ENCODE measurements around the gene FHOD3. TPM values are rescaled to one million over a fixed set of nuclear protein-coding genes. Genes with fewer than 3 reads are reported as not detected.

FHOD3 gene
- total and polyA plus RNA-seq, 2 of the 13 experiments (the other 11 are each of a cell fraction or from before 2014, with no cell fraction given), result 0.07 TPM; not detected in 1

- TF ChIP-seq ZNF256 (CRISPR knock-in tag; conservative IDR thresholded peaks at IDR 0.05) (no peak), SRY (CRISPR knock-in tag; IDR thresholded peaks at IDR 0.05) (no peak), KDM2A (CRISPR knock-in tag; IDR thresholded peaks at IDR 0.05; ENCODE audit: borderline replicate concordance, low read depth) (no peak), NR2F6 (IDR thresholded peaks at IDR 0.05) (no peak), NR2F6 (CRISPR knock-in tag; IDR thresholded peaks at IDR 0.05) (no peak), HINFP (CRISPR knock-in tag; IDR thresholded peaks at IDR 0.05; ENCODE audit: low read depth) (no peak), ZNF431 (CRISPR knock-in tag; IDR thresholded peaks at IDR 0.05; ENCODE audit: borderline replicate concordance, low read depth) (no peak), TBX3 (IDR thresholded peaks at IDR 0.05; ENCODE audit: borderline replicate concordance) (no peak), TBX2 (CRISPR knock-in tag; IDR thresholded peaks at IDR 0.05; ENCODE audit: borderline replicate concordance) (no peak), MXD1 (CRISPR knock-in tag; IDR thresholded peaks at IDR 0.05) (no peak), MED13 (CRISPR knock-in tag; IDR thresholded peaks at IDR 0.05) (no peak), USF2 (IDR thresholded peaks at IDR 0.05; ENCODE audit: low read depth, low read length) (no peak), USF2 (CRISPR knock-in tag; IDR thresholded peaks at IDR 0.05; ENCODE audit: borderline replicate concordance) (no peak), IRF2 (CRISPR knock-in tag; IDR thresholded peaks at IDR 0.05) (no peak), SIX4 (CRISPR knock-in tag; IDR thresholded peaks at IDR 0.05) (no peak), ZNF101 (CRISPR knock-in tag; IDR thresholded peaks at IDR 0.05; ENCODE audit: borderline replicate concordance, low read depth) (no peak)
- H3K4me3 ChIP-seq (replicated peaks in 1 of 3; ENCODE audit: insufficient read depth in 1 of 3, low read depth in 2 of 3, low read length in 3 of 3), result no peak overlapping the region
- DNase-seq (ENCODE audit: low spot score) (no peak), FAIRE-seq (no peak), ATAC-seq (no peak)
- H2AFZ ChIP-seq (ENCODE audit: low read length), result no peak overlapping the region
- H3K9ac ChIP-seq (ENCODE audit: insufficient read depth, low read depth, low read length), result no peak overlapping the region
- 7% methylated on average over 5 of the region's 7 CpGs for WGBS (ENCODE audit: low lambda C conversion rate)
- intact Hi-C loops (cut with micrococcal nuclease; ENCODE audit: unreplicated experiment), result no loop called here
- peaks cover 3 to 24% of the 10 kb centered on the region in 2 experiments; a peak in 1 of 5 replicates for H3K27me3 ChIP-seq (ENCODE audit: control insufficient read depth in 1 of 2, insufficient read depth in 2 of 2, low read length in 2 of 2)
- CTCF ChIA-PET (ENCODE audit: low intra/inter-chr PET ratio, low total read pairs), result no interaction called here
- H3K79me2 ChIP-seq (ENCODE audit: insufficient read depth, low read length), result no peaks in the 10 kb centered on the region
- H3K36me3 ChIP-seq (replicated peaks in 1 of 2; ENCODE audit: control insufficient read depth in 1 of 2, insufficient read depth in 2 of 2, low read length in 2 of 2), result no peaks in the 10 kb centered on the region
- in situ Hi-C loops (cut with HindIII; ENCODE audit: extremely low pct_ligation_motif_present, low pct_unique_long_range_greater_than_20kb), result no loop called here
- no peaks in the 10 kb centered on the region for H4K20me1 ChIP-seq (ENCODE audit: insufficient read depth, low read length)
- no peaks in the 10 kb centered on the region for H3K9me3 ChIP-seq (ENCODE audit: low read length)
- H3K4me2 ChIP-seq (ENCODE audit: low read depth, low read length), result no peak overlapping the region
- H3K27ac ChIP-seq (ENCODE audit: extremely low read length, insufficient read depth, low read length), result no peak overlapping the region
- BruUV-seq (replicated peaks), result no TSS peak
- POLR2A ChIA-PET, result no interaction called here
- H3K4me1 ChIP-seq (ENCODE audit: insufficient read depth, low read length), result no peaks in the 10 kb centered on the region
These were observed 426.7 kb downstream of the FHOD3 start for GRCh38 chr18:36724169-36724568.

All from HepG2 (cell line).